H1 (cell line): ENCODE data around the gene MSH4. TPM values are rescaled to one million over a fixed set of nuclear protein-coding genes. Genes with fewer than 3 reads are reported as not detected.

Experiments
- CTCF ChIA-PET: fragments of 300-600 bp; sonication (Branson Sonifier 250); formaldehyde crosslinking; loops from one replicate; lab custom pipeline; 2021; ENCODE audit not compliant: partially characterized antibody; lab: Charles Lee
- POLR2A ChIA-PET: fragments of 300-600 bp; sonication (Branson Sonifier 250); formaldehyde crosslinking; loops from one replicate; lab custom pipeline; 2021; ENCODE audit warnings: inconsistent platforms; ENCODE audit not compliant: partially characterized antibody; lab: Charles Lee
- DNase-seq, 2 experiments: peaks; one replicate each; pipeline versions ENCODE4 v3.0.0 to v3.0.0-alpha.2; 2010 to 2022; ENCODE audit warnings: low spot score in 2 of 2, low read depth in 1 of 2, mixed read lengths in 1 of 2
- FAIRE-seq: peaks from 2 replicates; lab custom pipeline; 2011; peaks lifted over from hg19 to GRCh38; lab: Jason Lieb, UNC
- H2AFZ ChIP-seq: 2 replicates; pipeline ENCODE4 v1.8.1; 2012; ENCODE audit warnings: low read length, inconsistent platforms
- H2AK5ac ChIP-seq: 2 replicates; pipeline ENCODE4 v1.6.1; 2013; ENCODE audit warnings: low read depth, low read length
- H2BK120ac ChIP-seq: replicated peaks from 2 replicates; pipeline ENCODE3; 2013; ENCODE audit warnings: low read depth, low read length, inconsistent platforms
- H2BK12ac ChIP-seq: 2 replicates; pipeline ENCODE4 v1.6.1; 2013; ENCODE audit warnings: low read depth, low read length
- H2BK15ac ChIP-seq: 2 replicates; pipeline ENCODE4 v1.6.1; 2013; ENCODE audit warnings: low read length
- H2BK20ac ChIP-seq: 2 replicates; pipeline ENCODE4 v1.6.1; 2013; ENCODE audit warnings: low read length
- H2BK5ac ChIP-seq: 2 replicates; pipeline ENCODE4 v1.6.1; 2013; ENCODE audit warnings: low read depth, low read length
- H3K14ac ChIP-seq: 2 replicates; pipeline ENCODE4 v1.6.1; 2013; ENCODE audit warnings: inconsistent platforms; ENCODE audit not compliant: insufficient read length
- H3K18ac ChIP-seq: 2 replicates; pipeline ENCODE4 v1.6.1; 2013; ENCODE audit warnings: low read length; ENCODE audit errors: extremely low read depth
- H3K23ac ChIP-seq: 2 replicates; pipeline ENCODE4 v1.6.1; 2013; ENCODE audit warnings: inconsistent platforms; ENCODE audit not compliant: insufficient read length
- H3K23me2 ChIP-seq: 2 replicates; pipeline ENCODE4 v1.6.1; 2013; ENCODE audit warnings: low read depth, low read length
- H3K27ac ChIP-seq: 2 replicates; pipeline ENCODE4 v1.6.1; 2011; ENCODE audit warnings: low read depth, low read length, inconsistent platforms
- H3K27me3 ChIP-seq, 4 experiments: replicated peaks in 1 of 4; 1 replicate in 1 of 4; 2 replicates in 3 of 4; pipeline versions ENCODE4 v1.6.1 to v1.8.1; 2011 to 2013; ENCODE audit warnings: low read length in 3 of 4, mild to moderate bottlenecking in 3 of 4, inconsistent platforms in 2 of 4, mixed read lengths in 2 of 4, moderate library complexity in 1 of 4; ENCODE audit not compliant: control insufficient read depth in 3 of 4, insufficient read depth in 3 of 4; ENCODE audit errors: extremely low read depth in 1 of 4
- H3K36me3 ChIP-seq, 4 experiments: 2 replicates each; pipeline versions ENCODE4 v1.6.1 to v1.8.1; 2011 to 2013; ENCODE audit warnings: mild to moderate bottlenecking in 4 of 4, low read length in 3 of 4, moderate library complexity in 2 of 4, control low read depth in 1 of 4, inconsistent platforms in 1 of 4; ENCODE audit not compliant: insufficient read depth in 4 of 4, control insufficient read depth in 2 of 4
- H3K4ac ChIP-seq: replicated peaks from 2 replicates; pipeline ENCODE3; 2013; ENCODE audit warnings: low read length, low read depth, mixed read lengths, inconsistent platforms; ENCODE audit not compliant: insufficient read length
- H3K4me1 ChIP-seq, 4 experiments: replicated peaks in 1 of 4; 1 replicate in 1 of 4; 2 replicates in 3 of 4; pipeline versions ENCODE4 v1.6.1 to v1.8.1; 2011 to 2013; ENCODE audit warnings: low read length in 3 of 4, inconsistent platforms in 2 of 4, mixed read lengths in 1 of 4; ENCODE audit not compliant: insufficient read depth in 4 of 4, control insufficient read depth in 3 of 4
- H3K4me2 ChIP-seq, 2 experiments: 2 replicates each; pipeline versions ENCODE4 v1.6.1 to v1.8.1; 2011 to 2013; ENCODE audit warnings: low read depth in 2 of 2, low read length in 2 of 2, control low read depth in 1 of 2, inconsistent platforms in 1 of 2, mild to moderate bottlenecking in 1 of 2; ENCODE audit not compliant: insufficient read depth in 1 of 2
- H3K4me3 ChIP-seq, 4 experiments: fragments of 200-600, 300-600 bp in 1 of 4; sonication (generic), shearing (Covaris generic), sonication (Bioruptor Twin) in 1 of 4; 2 replicates each; pipeline versions ENCODE4 v1.5.1 to v1.8.1; 2011 to 2016; ENCODE audit warnings: low read length in 4 of 4, low read depth in 3 of 4, control low read depth in 2 of 4, inconsistent platforms in 2 of 4, mild to moderate bottlenecking in 2 of 4, mixed read lengths in 1 of 4, moderate library complexity in 1 of 4; ENCODE audit not compliant: insufficient read depth in 2 of 4; ENCODE audit errors: extremely low read depth in 1 of 4
- H3K56ac ChIP-seq: replicated peaks from 2 replicates; pipeline ENCODE3; 2013; ENCODE audit warnings: low read depth, mild to moderate bottlenecking, mixed read lengths, low read length, inconsistent platforms; ENCODE audit not compliant: insufficient read length
- H3K79me1 ChIP-seq: 2 replicates; pipeline ENCODE4 v1.6.1; 2013; ENCODE audit warnings: low read depth, low read length, control low read depth
- H3K79me2 ChIP-seq, 2 experiments: 2 replicates each; pipeline versions ENCODE4 v1.6.1 to v1.8.1; 2012 to 2013; ENCODE audit warnings: low read length in 2 of 2, mild to moderate bottlenecking in 2 of 2, inconsistent platforms in 1 of 2; ENCODE audit not compliant: insufficient read depth in 2 of 2, control insufficient read depth in 1 of 2
- H3K9ac ChIP-seq, 4 experiments: replicated peaks in 1 of 4; 1 replicate in 1 of 4; 2 replicates in 3 of 4; pipeline versions ENCODE4 v1.6.1 to v1.8.1; 2011 to 2013; ENCODE audit warnings: low read depth in 3 of 4, low read length in 3 of 4, control low read depth in 2 of 4, mild to moderate bottlenecking in 2 of 4, moderate library complexity in 2 of 4, inconsistent platforms in 1 of 4; ENCODE audit errors: extremely low read depth in 1 of 4
- H3K9me3 ChIP-seq, 2 experiments: 2 replicates each; pipeline versions ENCODE4 v1.6.1 to v1.8.1; 2012 to 2013; ENCODE audit warnings: mild to moderate bottlenecking in 2 of 2, moderate library complexity in 2 of 2, control low read depth in 1 of 2, inconsistent platforms in 1 of 2, low read depth in 1 of 2, low read length in 1 of 2, mixed read lengths in 1 of 2; ENCODE audit not compliant: insufficient read depth in 2 of 2
- H4K20me1 ChIP-seq, 2 experiments: replicated peaks in 1 of 2; 2 replicates each; pipeline versions ENCODE3 to v1.8.1; 2011 to 2013; ENCODE audit warnings: inconsistent platforms in 2 of 2, low read length in 2 of 2, mild to moderate bottlenecking in 1 of 2; ENCODE audit not compliant: insufficient read depth in 2 of 2, control insufficient read depth in 1 of 2
- H4K5ac ChIP-seq: 2 replicates; pipeline ENCODE4 v1.6.1; 2013; ENCODE audit warnings: low read length, low read depth, mixed read lengths, inconsistent platforms; ENCODE audit not compliant: insufficient read length
- H4K8ac ChIP-seq: 2 replicates; pipeline ENCODE4 v1.8.0; 2013; ENCODE audit warnings: mild to moderate bottlenecking, moderate library complexity, low read length, inconsistent platforms; ENCODE audit not compliant: insufficient read depth; ENCODE audit errors: extremely low read depth
- H4K91ac ChIP-seq: replicated peaks from 2 replicates; pipeline ENCODE3; 2013; ENCODE audit warnings: low read length, mixed read lengths, inconsistent platforms; ENCODE audit not compliant: insufficient read length
- ATF2 ChIP-seq: IDR thresholded peaks from 2 replicates; pipeline ENCODE4 v1.6.1; 2012; ENCODE audit warnings: low read length, inconsistent platforms
- E2F6 ChIP-seq: IDR thresholded peaks from 2 replicates; pipeline ENCODE4 v1.6.1; 2012; ENCODE audit warnings: inconsistent platforms
- GABPA ChIP-seq: IDR thresholded peaks from 2 replicates; pipeline ENCODE4 v1.6.1; 2011; ENCODE audit warnings: mild to moderate bottlenecking, low read length, moderate library complexity, borderline replicate concordance; ENCODE audit not compliant: insufficient read depth
- RBBP5 ChIP-seq: IDR thresholded peaks from 2 replicates; pipeline ENCODE4 v1.7.1; 2012; ENCODE audit warnings: low read depth, mild to moderate bottlenecking, inconsistent platforms, low read length, moderate library complexity, borderline replicate concordance
- RXRA ChIP-seq: IDR thresholded peaks from 2 replicates; pipeline ENCODE4 v1.6.1; 2011; ENCODE audit warnings: low read depth, mild to moderate bottlenecking, low read length, moderate library complexity; ENCODE audit not compliant: insufficient read depth
- SP1 ChIP-seq: IDR thresholded peaks from 2 replicates; pipeline ENCODE4 v1.6.1; 2011; ENCODE audit warnings: low read depth, low read length
- WGBS, 2 experiments: shearing (Covaris generic) in 1 of 2; methylation state at CpG; one replicate each; pipeline versions ENCODE4 v1.1.6 to v1.1.7; 2013 to 2015; ENCODE audit warnings: low lambda C conversion rate in 2 of 2, mixed read lengths in 2 of 2, inconsistent platforms in 1 of 2, low coverage in 1 of 2, missing lambda C conversion rate in 1 of 2; ENCODE audit not compliant: insufficient replicate concordance in 2 of 2, insufficient coverage in 1 of 2, insufficient read length in 1 of 2; ENCODE audit errors: extremely low coverage in 1 of 2, missing lambda C conversion rate in 1 of 2; 5-methylcytosine and 5-hydroxymethylcytosine counted together
- polyA plus RNA-seq, 7 experiments: library from polyadenylated mRNA; depleted of rRNA in 3 of 7; stranded (reverse) in 5 of 7; unstranded in 2 of 7; fragments of >200 nt in 5 of 7; fragments of 200-250 nt in 2 of 7; gene quantifications; 1 replicate in 5 of 7; 2 replicates in 1 of 7; 4 replicates in 1 of 7; pipeline versions ENCODE4 v1.2.1 to v1.2.3, GENCODE V29; 2011 to 2013; ENCODE audit warnings: missing spikeins in 2 of 7, mixed read lengths in 2 of 7
- total RNA-seq: library from RNA; stranded (reverse); fragmentation: NEBNext Ultra II Directional; extraction: Animal tissue kit (Norgen Biotek cat#: 25700); gene quantifications from 2 replicates; pipeline ENCODE4 v1.2.1, GENCODE V29; 2021

MSH4 gene
- total and polyA plus RNA-seq, 2 of the 8 experiments (the other 6 are each of a cell fraction or from before 2014, with no cell fraction given) = 0.03 to 0.22 TPM

GRCh38 chr1:75785320-75785982 lies 11.2 kb upstream of the MSH4 start:
- no peak overlapping the region for H2BK20ac ChIP-seq
- no peaks in the 10 kb centered on the region for H3K27me3 ChIP-seq
- H2BK5ac ChIP-seq = peak overlapping the region; percentile 67
- peak overlapping the region; percentile 36 for H3K4ac ChIP-seq
- H3K4me3 ChIP-seq = peak overlapping the region; percentile 78 to 95 (median 86)
- H3K27ac ChIP-seq = peak overlapping the region; percentile 70; the same call in 1 of the 2 replicates
- H2BK15ac ChIP-seq = no peak overlapping the region
- POLR2A ChIA-PET = interaction anchor here (0.7 to 4.6 kb wide), 16 partner anchors 8 to 457 kb away, joined by 3 to 112 read pairs (median 7); partner anchors contain the start of gene MSH4
- H3K56ac ChIP-seq = peak overlapping the region; percentile 43
- 23% methylated on average over 9 of the region's 9 CpGs; no CpG with 5 or more reads in 1 of the 2 experiments for WGBS, 2 experiments
- H4K8ac ChIP-seq = no peak overlapping the region; the same call in 1 of the 2 replicates
- H3K18ac ChIP-seq = 0 out of 2 replicates have a peak overlapping the region, but pooled peaks have one; percentile 61
- H2AFZ ChIP-seq = peak overlapping the region; percentile 72
- peak overlapping the region; percentile 86 for H4K91ac ChIP-seq
- H3K14ac ChIP-seq = no peak overlapping the region
- H3K23me2 ChIP-seq = peaks cover 5% of the 10 kb centered on the region; the same call in 1 of the 2 replicates
- H4K5ac ChIP-seq = peak overlapping the region; percentile 71
- H3K36me3 ChIP-seq = peaks cover 2 to 34% (median 18%) of the 10 kb centered on the region in 4 experiments; a peak in 6 of 8 replicates
- DNase-seq (no peak), FAIRE-seq (no peak)
- peaks cover 0 to 3% (median 2%) of the 10 kb centered on the region in 4 experiments; a peak in 2 of 7 replicates for H3K4me1 ChIP-seq
- no peaks in the 10 kb centered on the region for H3K9me3 ChIP-seq
- peaks cover 20 to 45% of the 10 kb centered on the region in 2 experiments for H3K79me2 ChIP-seq
- no peaks in the 10 kb centered on the region for H3K79me1 ChIP-seq
- H3K4me2 ChIP-seq = peak overlapping the region; percentile 88 to 90
- CTCF ChIA-PET = no interaction called here
- peak overlapping the region in 3 of 4 experiments; percentile 46 to 79 (median 48); a peak in 5 of 7 replicates for H3K9ac ChIP-seq
- peak overlapping the region; percentile 89 for H2BK120ac ChIP-seq
- no peak overlapping the region for H2AK5ac ChIP-seq
- no peak overlapping the region for H3K23ac ChIP-seq
- peaks cover 3 to 7% of the 10 kb centered on the region in 2 experiments for H4K20me1 ChIP-seq
- H2BK12ac ChIP-seq = no peak overlapping the region
- TF ChIP-seq ATF2 = no peak
- no peak for TF ChIP-seq RBBP5
- TF ChIP-seq SP1 = no peak
- no peak for TF ChIP-seq GABPA
- TF ChIP-seq RXRA = no peak
- no peak for TF ChIP-seq E2F6
